PC-3 (cell line): ENCODE data around the gene CTSZ. TPM values are rescaled to one million over a fixed set of nuclear protein-coding genes. Genes with fewer than 3 reads are reported as not detected.

Source experiments
- ATAC-seq: fragments of 200-7000 bp; cut with Tn5 transposase; 2 replicates; pipeline ENCODE4 v1.9.1; 2020; ENCODE audit warnings: mild to moderate bottlenecking, moderate library complexity
- BruUV-seq: library from RNA; stranded (reverse); fragments of 400-500 nt; replicated peaks from 2 replicates; lab custom pipeline; 2021; lab: Mats Ljungman, UMichigan
- CTCF ChIA-PET: fragments of 300-600 bp; sonication (Branson Sonifier 250); formaldehyde crosslinking; loops from one replicate; lab custom pipeline; 2022; ENCODE audit warnings: antibody characterized with exemption; lab: Charles Lee
- POLR2A ChIA-PET: fragments of 300-600 bp; sonication (Branson Sonifier 250); formaldehyde crosslinking; loops from one replicate; lab custom pipeline; 2022; ENCODE audit warnings: antibody characterized with exemption; ENCODE audit not compliant: unreplicated experiment; lab: Charles Lee
- DNase-seq: peaks from one replicate; pipeline ENCODE4 v3.0.0-alpha.2; 2015
- H2AFZ ChIP-seq: fragments of 300-600 bp; sonication (generic); 2 replicates; pipeline ENCODE4 v1.6.0; 2016; ENCODE audit warnings: antibody characterized with exemption, low read length
- H3F3A ChIP-seq: fragments of 300-600 bp; sonication (generic); one replicate; pipeline ENCODE4 v1.6.0; 2017; ENCODE audit warnings: antibody characterized with exemption, low read length, control low read depth, mild to moderate bottlenecking; ENCODE audit not compliant: unreplicated experiment
- H3K27ac ChIP-seq: fragments of 300-600 bp; sonication (generic); 2 replicates; pipeline ENCODE4 v1.5.1; 2016; ENCODE audit warnings: mild to moderate bottlenecking, low read length
- H3K27me3 ChIP-seq: fragments of 300-600 bp; sonication (generic); 2 replicates; pipeline ENCODE4 v1.6.1; 2016; ENCODE audit warnings: low read length, mixed read lengths
- H3K36me3 ChIP-seq: fragments of 300-600 bp; sonication (generic); 2 replicates; pipeline ENCODE4 v1.6.1; 2016; ENCODE audit warnings: low read depth, mixed run types, low read length, mixed read lengths
- H3K4me1 ChIP-seq: fragments of 300-600 bp; sonication (generic); 2 replicates; pipeline ENCODE4 v1.5.1; 2016; ENCODE audit warnings: low read length; ENCODE audit not compliant: insufficient read depth
- H3K4me2 ChIP-seq: fragments of 300-600 bp; sonication (generic); 2 replicates; pipeline ENCODE4 v1.6.0; 2016; ENCODE audit warnings: low read length
- H3K4me3 ChIP-seq: fragments of 300-600 bp; sonication (generic); 2 replicates; pipeline ENCODE4 v1.5.1; 2016; ENCODE audit warnings: mild to moderate bottlenecking, low read length, mixed read lengths
- H3K79me2 ChIP-seq: fragments of 300-600 bp; sonication (generic); 2 replicates; pipeline ENCODE4 v1.6.1; 2017; ENCODE audit warnings: low read length, mixed read lengths
- H3K9ac ChIP-seq: fragments of 300-600 bp; sonication (generic); 2 replicates; pipeline ENCODE4 v1.6.0; 2016; ENCODE audit warnings: mild to moderate bottlenecking, low read length
- H3K9me2 ChIP-seq: fragments of 300-600 bp; sonication (generic); replicated peaks from 2 replicates; pipeline ENCODE4 v1.6.1; 2016; ENCODE audit warnings: mixed run types, low read length, mixed read lengths
- H3K9me3 ChIP-seq: fragments of 300-600 bp; sonication (generic); 2 replicates; pipeline ENCODE4 v1.6.1; 2016; ENCODE audit warnings: low read length, mixed read lengths
- H4K20me1 ChIP-seq: fragments of 300-600 bp; sonication (generic); 2 replicates; pipeline ENCODE4 v1.6.1; 2016; ENCODE audit warnings: low read length, mixed read lengths
- EZH2 ChIP-seq: fragments of 300-600 bp; sonication (generic); IDR thresholded peaks from one replicate; pipeline ENCODE4 v1.6.1; 2017; ENCODE audit warnings: antibody characterized with exemption, mild to moderate bottlenecking, low read length; ENCODE audit not compliant: unreplicated experiment
- EZH2phosphoT487 ChIP-seq: fragments of 300-600 bp; sonication (generic); IDR thresholded peaks from 2 replicates; pipeline ENCODE4 v1.6.1; 2018; ENCODE audit warnings: mild to moderate bottlenecking, antibody characterized with exemption, low read length, borderline replicate concordance
- intact Hi-C: fragments of 100-400 bp; cut with micrococcal nuclease; formaldehyde crosslinking; loops from 2 replicates; pipeline ENCODE4 v1.9.0; 2023
- total RNA-seq: library from RNA; depleted of rRNA; stranded (reverse); fragments of >200 nt; gene quantifications from 2 replicates; pipeline ENCODE4 v1.2.3, GENCODE V29; 2014
- TF ChIP-seq, protein P1 (sequence below): fragments of 300-600 bp; sonication (generic); conservative IDR thresholded peaks from 2 replicates; pipeline ENCODE4 v1.5.1; 2017; ENCODE audit warnings: antibody characterized with exemption, low read depth, mild to moderate bottlenecking, low read length

CTSZ gene
- total RNA-seq, 1 experiment from 2014 or later, result 191 TPM

- peaks cover 79% of the 10 kb centered on the region for H3K36me3 ChIP-seq
- intact Hi-C loops, result no loop called here
- H2AFZ ChIP-seq, result no peak overlapping the region
- H3K4me2 ChIP-seq, result no peak overlapping the region
- no TSS peak for BruUV-seq
- no peaks in the 10 kb centered on the region for H3K27me3 ChIP-seq
- TF ChIP-seq EZH2 (no peak), EZH2phosphoT487 (no peak)
- TF ChIP-seq, protein P1, sequence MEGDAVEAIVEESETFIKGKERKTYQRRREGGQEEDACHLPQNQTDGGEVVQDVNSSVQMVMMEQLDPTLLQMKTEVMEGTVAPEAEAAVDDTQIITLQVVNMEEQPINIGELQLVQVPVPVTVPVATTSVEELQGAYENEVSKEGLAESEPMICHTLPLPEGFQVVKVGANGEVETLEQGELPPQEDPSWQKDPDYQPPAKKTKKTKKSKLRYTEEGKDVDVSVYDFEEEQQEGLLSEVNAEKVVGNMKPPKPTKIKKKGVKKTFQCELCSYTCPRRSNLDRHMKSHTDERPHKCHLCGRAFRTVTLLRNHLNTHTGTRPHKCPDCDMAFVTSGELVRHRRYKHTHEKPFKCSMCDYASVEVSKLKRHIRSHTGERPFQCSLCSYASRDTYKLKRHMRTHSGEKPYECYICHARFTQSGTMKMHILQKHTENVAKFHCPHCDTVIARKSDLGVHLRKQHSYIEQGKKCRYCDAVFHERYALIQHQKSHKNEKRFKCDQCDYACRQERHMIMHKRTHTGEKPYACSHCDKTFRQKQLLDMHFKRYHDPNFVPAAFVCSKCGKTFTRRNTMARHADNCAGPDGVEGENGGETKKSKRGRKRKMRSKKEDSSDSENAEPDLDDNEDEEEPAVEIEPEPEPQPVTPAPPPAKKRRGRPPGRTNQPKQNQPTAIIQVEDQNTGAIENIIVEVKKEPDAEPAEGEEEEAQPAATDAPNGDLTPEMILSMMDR, result no peak
- peaks cover 24% of the 10 kb centered on the region for H4K20me1 ChIP-seq
- H3K4me3 ChIP-seq, result no peak overlapping the region
- no peaks in the 10 kb centered on the region for H3F3A ChIP-seq
- CTCF ChIA-PET, result no interaction called here
- POLR2A ChIA-PET, result no interaction called here
- no peak overlapping the region for H3K27ac ChIP-seq
- DNase-seq (no peak), ATAC-seq (no peak)
- H3K9me3 ChIP-seq, result no peaks in the 10 kb centered on the region
- H3K79me2 ChIP-seq, result peaks cover 41% of the 10 kb centered on the region
- no peak overlapping the region for H3K9ac ChIP-seq
- H3K9me2 ChIP-seq, result no peaks in the 10 kb centered on the region
- H3K4me1 ChIP-seq, result peaks cover 4% of the 10 kb centered on the region
Observed at GRCh38 chr20:58988565-58988882, 18.5 kb downstream of the CTSZ start.

DNA sequence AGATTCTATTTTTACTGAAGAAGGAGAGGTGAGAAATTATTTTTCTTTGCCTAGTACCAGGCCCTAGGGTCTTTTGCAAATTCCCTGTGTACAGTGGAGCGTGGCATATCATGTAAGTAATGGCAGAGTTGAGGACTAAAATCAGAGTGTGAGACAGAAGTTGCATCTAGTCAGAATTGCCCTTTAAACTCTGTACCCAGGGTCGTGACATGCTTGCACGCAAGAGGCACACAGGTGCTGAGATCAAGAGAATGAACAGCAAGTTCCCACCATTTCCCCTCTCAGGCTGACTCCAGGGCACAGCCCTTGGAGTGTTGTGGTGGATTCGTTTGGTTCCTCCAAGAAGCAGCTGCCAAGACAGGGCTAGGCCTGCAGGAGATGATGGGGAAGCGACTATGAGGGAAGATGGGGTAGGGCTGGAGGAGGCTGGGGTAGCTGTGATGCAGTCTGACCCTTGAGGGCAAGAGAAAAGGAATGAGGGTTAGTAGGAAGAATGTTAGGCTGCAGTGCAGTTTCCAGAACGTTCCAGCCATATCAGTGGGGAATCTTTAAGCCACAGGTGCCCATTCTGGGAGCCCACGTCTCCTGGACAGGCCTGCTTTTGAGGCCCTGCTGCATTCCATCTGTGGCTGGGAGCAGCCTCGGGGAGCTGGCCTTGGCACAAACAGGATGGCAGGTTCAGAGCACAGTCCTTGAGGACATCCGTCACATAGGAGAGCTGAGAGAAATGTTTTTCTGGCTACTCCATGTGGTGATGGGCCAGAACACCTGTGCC is 19.1 kb downstream of the CTSZ start:
- Histone ChIP-seq H3K27me3 (no peaks in the 10 kb centered on the region), H3K9me3 (no peaks in the 10 kb centered on the region), H2AFZ (no peak overlapping the region), H4K20me1 (peaks cover 24% of the 10 kb centered on the region), H3K79me2 (peaks cover 47% of the 10 kb centered on the region), H3K4me2 (no peak overlapping the region), H3K4me1 (no peaks in the 10 kb centered on the region; the same call in 1 of the 2 replicates), H3K36me3 (peaks cover 74% of the 10 kb centered on the region), H3K27ac (no peak overlapping the region), H3K4me3 (no peak overlapping the region), H3K9ac (no peak overlapping the region), H3K9me2 (no peaks in the 10 kb centered on the region), H3F3A (no peaks in the 10 kb centered on the region)
- intact Hi-C loops, result no loop called here
- DNase-seq, result no peak
- TF ChIP-seq EZH2 (no peak), EZH2phosphoT487 (no peak)
- TF ChIP-seq, protein P1, result no peak
- POLR2A ChIA-PET, result no interaction called here
- no TSS peak for BruUV-seq
- ATAC-seq, result no peak
- CTCF ChIA-PET, result no interaction called here

DNA sequence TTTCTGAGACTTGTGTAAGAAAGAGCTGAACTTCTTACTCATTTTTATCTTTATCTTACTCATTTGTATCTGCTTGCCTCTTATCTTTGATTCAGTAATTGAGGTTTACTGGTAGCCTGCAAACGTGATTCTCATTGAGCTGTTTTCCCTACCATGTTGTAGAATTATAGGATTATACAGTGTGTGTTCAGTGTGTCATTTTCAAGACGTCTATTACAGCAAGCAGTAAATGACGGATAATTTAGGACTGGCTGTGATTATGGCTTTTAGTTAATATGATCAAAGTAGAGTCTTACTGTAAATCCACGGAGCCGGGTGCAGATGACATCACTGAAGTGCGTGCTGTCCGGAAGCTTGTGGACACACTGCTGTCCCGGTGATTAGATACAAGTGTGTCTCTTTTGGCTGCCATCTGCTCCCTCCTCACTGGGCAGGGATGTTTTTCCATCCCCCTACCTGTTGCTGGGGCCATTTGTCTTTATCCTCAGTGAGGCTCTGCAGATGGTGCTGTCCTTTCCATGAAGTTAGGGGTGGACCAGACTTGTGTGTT is 20.0 kb downstream of the CTSZ start:
- ChIA-PET CTCF (no interaction called here), POLR2A (no interaction called here)
- Histone ChIP-seq H3K4me2 (no peak overlapping the region), H3K9ac (no peak overlapping the region), H3K4me3 (no peak overlapping the region), H3K9me3 (no peaks in the 10 kb centered on the region), H3K36me3 (peaks cover 65% of the 10 kb centered on the region), H2AFZ (no peak overlapping the region), H3K27me3 (no peaks in the 10 kb centered on the region), H3K79me2 (peaks cover 56% of the 10 kb centered on the region), H4K20me1 (peaks cover 24% of the 10 kb centered on the region), H3K9me2 (no peaks in the 10 kb centered on the region), H3F3A (no peaks in the 10 kb centered on the region), H3K4me1 (peaks cover 7% of the 10 kb centered on the region; the same call in 1 of the 2 replicates), H3K27ac (no peak overlapping the region)
- BruUV-seq, result no TSS peak
- no peak for ATAC-seq
- intact Hi-C loops, result no loop called here
- DNase-seq, result no peak
- TF ChIP-seq EZH2 (no peak), EZH2phosphoT487 (no peak)
- TF ChIP-seq, protein P1, result no peak
